Measurements from ENCODE around the gene RAD51B.
A peak's percentile ranks its signal among the peaks of the same experiment; 100 is the strongest.

Gene RAD51B

DNA sequence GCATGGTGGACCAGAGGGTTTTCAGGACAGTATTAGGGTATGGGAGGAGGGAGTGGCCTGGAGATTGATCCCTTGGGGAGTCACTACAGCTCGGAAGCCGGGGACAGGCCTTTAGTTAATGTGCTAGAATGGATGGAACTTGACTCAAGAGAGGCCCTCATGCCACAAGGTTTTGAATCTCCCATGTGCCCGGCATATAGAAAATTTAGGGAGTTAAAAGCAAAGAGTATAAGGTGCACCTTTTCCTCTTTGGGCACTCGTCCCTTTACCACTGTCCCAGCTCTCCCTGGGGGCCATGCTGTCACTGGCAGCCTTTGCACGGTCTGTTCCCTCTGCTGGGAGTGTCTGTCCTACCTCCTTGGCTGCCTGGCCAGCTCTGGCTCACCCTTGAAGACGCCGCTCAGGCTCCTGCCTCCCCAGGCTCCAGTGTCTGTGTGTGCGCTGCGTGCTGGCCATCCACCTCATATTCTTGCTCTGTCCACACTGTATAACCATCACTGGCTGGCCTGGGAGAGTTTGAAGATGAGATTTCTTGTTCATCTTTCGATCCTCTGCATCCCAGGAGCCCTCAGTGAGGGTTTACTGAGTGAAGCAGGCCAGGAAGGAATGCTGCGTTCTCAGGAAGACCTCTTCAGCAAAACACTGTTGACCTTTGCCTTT is 811.9 kb downstream of the RAD51B start:
- DNase-seq (ENCODE audit: extremely low spot score, insufficient read length, low read depth) (no peak), FAIRE-seq (no peak)

DNA sequence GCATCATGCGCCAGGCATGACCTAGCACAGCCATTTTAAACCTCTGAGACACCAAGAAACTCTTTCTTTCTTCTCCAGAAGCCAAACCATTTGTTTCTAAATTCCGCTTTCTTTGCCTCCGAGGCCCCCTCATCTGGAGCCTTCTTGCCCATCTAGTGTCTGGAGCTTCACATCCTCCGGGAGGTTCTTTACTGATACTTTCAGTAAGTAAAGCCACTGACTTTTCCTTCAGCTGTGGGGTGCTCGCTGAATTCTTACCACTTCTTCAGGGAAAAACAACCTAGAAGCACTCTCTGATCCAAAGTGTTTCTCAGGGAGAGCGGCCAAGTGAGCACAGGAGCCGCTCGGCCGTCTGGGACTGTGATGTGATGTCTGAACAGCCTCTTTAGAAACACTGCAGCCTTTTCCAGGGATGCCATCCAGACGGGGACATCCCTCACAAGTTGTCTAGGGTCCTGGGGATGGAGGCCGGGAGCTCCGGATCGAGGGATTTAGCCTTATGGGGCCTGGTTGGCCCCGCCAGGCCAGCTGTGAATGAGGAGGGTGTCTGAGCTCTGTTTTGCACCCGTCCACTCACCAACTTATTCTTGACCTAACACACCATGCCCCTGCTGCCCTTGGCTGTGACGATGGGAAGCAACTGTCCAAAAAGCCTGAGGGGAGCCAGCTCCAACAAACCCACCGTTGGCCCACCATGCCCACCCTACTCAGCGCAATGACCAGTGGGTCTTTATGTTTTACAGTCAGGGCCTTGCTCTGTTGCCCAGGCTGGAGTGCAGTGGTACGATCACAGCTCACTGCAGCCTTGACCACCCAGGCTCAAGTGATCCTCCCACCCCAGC is 812.7 kb downstream of the RAD51B start:
- DNase-seq (ENCODE audit: extremely low spot score, insufficient read length, low read depth): no peak
- no peak for FAIRE-seq

DNA sequence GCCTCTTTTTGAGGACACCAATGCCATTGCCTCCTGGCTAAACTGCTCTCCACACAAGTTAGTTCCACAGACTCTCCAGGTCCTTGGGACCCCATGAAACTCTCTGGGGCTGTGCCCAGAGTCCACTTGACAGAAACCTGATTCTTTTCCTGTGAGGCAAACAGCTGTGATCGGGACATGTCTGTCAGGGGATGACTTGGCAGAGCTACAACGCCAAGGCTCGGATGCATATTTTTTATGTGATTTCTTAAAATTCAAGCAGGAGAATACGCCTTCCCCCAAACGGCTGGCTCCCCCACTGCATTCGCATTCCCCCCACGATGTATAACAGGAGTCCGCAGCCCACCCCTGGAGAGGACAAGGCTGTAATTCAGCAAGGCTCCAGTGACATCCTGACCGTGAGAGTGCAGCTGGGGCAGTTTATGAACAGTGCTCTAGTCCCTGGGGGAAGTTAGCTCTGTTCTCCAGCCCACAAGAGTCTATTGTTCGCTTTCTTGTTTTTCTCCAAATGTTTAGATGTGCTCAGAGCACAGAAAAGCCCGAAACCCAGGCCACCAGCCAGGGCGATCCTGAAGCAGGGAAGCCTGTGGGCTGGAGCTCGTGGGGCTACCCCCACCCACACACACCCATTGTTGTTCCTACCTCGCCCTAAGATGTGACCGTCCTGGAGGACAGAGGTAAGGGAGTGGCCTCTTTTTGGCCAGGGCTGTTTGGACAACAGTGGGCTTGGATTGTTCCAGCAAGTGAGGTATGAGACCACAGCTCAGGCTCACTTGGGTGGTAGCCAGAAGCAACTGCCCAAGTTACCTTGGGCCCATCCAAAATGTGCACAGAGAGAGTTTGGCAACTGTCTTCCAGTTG is 813.8 kb downstream of the RAD51B start:
- DNase-seq (ENCODE audit: extremely low spot score, insufficient read length, low read depth) (no peak), FAIRE-seq (no peak)

DNA sequence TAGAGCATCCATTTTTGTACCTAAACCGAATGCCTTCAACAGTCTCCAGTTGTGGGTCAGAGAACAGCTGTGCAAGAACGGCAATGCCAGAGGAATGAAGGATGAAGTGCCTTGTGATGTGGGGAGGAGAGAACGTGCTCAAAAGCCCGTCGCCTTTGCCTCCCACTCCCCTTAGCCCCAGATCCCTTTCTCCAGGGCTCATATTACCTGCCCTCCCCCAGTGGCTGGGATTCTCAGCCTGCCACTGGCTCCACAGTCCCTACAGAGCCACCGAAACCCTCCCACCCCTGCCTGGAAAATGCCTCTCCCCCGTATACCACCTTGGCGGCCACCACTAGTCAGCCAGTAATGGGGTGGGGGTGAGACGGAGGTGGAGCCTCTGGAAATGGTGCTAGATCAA is 814.8 kb downstream of the RAD51B start:
- FAIRE-seq: no peak
- DNase-seq (ENCODE audit: extremely low spot score, insufficient read length, low read depth): no peak

DNA sequence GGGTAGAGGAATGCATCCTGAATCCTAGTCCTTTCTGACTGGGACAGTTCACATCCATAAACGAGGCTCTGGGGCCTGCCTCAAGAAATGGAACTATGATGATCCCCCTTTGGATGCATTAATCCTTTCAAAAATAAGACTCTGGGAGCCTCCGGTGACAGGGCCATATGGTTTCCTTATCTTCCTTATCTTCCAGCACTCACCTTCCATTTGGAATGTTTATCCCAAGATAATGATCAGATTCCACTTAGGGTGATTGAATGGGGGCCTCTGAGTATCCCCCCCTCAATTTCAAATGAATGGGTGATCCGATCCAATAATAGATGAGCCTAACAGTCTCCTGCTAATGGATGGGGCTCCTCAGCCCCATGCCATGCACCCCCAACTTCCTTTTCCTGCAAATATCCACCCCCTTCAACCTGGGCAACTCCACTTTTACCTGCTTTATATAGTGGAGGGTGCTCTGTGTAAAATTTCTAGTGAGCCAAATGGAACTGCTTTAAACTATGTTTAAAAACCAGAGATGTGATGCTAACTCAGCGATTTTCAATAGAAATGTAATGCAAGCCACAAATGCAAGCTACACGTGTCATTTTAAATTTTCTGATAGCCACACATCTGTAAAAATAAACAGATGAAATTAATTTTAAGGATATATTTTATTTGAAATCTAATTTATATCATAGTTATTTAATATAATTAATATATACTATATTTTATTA is 815.5 kb downstream of the RAD51B start:
- FAIRE-seq: no peak

DNA sequence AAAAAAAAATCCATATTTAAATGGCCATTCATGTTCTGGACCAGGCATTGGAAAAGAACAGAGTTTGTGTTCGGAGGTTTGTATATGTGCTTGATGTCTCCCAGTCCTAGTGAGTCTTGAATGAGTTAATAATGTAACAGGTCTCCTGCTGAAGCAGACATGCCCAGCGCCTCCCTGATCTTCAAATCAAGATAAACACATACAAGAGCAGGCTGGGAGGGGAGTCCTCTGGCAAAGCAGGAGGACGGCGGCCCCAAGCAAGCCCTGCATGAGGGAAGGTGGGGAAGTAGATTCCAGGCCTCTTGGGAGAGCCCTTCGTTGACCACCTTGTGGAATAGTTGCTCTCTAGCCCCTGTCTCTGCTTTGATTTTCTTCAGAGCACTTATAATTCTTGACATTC is 817.0 kb downstream of the RAD51B start:
- FAIRE-seq: no peak
- DNase-seq (ENCODE audit: extremely low spot score, insufficient read length, low read depth): no peak

More for the DNA sequence above, 815.5 kb downstream of the RAD51B start:
- DNase-seq (ENCODE audit: extremely low spot score, insufficient read length, low read depth): no peak

DNA sequence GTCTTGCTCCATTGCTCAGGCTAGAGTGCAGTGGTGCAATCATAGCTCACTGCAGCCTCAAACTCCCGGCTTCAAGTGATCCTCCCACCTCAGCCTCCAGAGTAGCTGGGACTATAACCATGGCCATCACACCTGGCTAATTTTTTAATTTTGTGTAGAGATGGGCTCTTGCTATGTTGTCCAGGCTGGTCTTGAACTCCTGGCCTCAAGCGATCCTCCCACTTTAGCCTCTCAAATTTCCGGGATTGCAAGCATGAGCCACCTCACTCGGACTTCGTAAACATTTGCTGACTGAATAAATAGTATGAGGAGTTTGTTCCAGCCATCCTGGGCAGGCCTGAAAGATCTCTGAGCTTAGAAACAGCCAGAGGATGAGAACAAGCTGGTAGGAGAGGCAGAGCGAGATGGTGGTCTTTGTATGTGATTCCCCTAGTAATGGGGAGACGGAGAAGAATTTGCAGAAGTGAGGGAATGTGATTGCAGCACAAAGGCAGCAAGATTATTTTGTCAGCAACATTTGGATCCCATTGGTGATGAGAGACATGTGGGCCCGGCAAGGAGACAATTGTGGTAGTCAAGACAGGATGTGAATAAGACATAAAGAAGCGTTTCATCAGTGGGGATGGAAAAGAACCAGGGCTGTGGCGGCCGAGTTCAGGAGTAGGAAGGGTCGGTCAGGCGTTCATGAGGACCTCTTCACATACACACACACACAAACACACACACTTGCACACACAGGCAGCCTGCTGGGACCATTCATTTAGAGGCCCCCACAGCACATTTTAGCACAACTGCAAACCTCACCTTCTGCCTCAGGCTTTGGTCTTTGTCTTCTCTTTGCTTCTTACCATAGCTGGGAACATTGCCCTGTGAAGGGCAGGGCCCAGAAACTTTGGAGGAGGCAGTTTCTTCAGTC is 817.8 kb downstream of the RAD51B start:
- FAIRE-seq (no peak), DNase-seq (ENCODE audit: extremely low spot score, insufficient read length, low read depth) (no peak)

DNA sequence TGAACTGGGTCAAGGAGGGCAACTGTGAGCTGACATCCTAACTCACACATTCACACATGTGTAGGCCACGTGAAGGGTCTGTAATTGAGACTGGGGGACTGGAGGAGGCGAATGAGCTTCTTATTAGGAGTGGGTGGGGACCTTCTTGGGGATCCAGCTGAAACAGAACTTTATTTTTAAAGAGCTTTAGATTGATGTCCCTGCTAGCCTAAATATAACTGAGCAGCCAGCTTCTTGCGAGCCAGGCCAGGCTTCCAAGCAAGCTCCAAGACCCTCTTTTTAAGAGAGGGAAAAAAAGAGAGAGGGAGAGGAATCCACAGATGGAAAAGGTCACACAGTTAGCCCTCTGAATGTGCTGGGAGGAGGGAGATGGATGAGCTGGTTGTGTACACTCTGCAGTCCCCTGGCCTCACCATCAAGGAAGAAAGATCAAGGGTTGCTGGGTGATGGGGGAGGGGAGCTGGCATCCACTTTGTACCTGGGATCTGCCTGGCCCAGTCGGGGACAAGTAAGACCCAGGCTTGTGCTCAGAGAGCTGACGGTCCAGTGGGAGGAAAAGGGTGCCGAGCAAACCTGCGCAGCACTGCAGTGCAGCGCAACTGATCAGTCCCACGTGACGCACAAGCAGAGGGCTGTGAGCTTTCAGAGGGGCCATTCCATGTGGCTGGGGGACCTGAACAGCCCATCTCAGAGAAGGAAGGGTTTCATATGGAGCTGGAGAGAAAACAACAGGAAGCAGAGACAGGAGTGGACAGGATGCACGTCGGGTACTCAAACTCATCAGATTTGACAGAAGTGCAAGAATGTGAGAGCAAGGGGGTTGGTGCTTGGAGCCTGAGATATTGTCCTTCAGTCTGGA is 818.8 kb downstream of the RAD51B start:
- no peak for DNase-seq (ENCODE audit: extremely low spot score, insufficient read length, low read depth)
- FAIRE-seq: no peak

DNA sequence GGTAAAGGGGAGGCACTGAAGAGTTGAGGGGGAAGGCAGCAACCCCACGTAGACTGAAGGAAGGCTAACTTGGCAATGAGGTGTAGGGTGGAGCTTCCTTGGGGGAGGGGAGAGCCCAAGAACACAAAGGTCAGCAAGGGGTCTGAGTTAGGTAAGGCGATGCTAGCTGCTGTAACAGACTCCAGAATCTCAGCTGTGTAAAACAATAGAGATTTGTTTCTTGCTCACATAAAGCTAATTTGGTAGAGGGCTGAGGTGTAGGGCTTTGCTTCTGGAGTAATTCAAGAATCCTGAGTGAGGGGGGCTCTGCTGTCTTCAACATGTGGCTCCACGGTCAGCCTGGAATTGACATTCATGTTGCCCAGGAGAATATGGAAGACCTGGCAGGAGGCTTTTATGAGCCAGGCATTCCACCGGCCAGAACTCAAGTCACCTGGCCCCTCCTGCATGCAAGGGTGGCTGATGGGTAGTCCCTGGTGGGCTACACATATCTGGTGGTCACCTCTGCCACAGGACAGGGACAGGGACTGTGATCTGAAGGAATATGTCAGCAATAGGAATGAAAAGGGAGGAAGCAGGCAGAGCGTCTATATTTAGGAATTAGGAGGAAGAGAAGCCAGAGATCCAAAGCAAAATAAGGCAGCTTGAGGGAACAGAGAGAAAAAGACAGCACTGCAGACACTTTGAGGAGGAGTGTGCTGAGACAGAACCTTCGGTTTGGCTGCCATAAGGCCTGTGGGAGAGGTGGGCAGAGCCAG is 819.6 kb downstream of the RAD51B start:
- no peak for FAIRE-seq

DNA sequence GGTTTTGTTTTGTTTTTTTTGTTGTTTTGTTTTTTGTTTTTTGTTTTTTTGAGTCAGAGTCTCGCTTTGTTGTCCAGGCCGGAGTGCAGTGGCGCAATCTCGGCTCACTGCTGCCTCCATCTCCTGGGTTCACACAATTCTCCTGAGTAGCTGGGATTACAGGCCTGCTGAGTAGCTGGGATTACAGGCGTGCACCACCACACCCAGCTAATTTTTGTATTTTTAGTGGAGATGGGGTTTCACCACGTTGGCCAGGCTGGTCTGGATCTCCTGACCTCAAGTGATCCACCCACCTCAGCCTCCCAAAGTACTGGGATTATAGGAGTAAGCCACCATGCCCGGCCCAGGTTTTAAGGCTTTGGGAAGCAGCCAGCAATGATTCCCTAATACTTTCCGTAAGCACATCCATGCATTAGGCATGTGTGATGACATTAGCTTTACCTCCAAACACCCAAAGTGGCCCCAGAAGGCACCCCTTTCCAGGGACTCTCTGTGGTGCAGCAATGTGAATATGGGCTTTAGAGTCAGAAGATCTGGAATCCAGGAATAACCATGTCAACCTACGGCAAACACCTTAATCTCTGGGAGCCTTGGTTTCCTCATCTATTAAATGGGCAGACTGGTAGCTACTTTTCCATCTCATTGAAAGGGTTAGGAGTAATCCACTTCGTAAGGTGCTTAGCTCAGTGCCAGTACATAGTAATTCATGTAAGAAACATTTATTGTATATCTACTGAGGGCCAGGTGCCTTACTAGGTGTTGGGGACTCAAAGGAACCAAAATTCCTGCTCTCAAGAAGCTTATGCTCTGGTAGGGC is 820.4 kb downstream of the RAD51B start:
- FAIRE-seq (no peak), DNase-seq (ENCODE audit: extremely low spot score, insufficient read length, low read depth) (no peak)

More for the DNA sequence above, 819.6 kb downstream of the RAD51B start:
- DNase-seq (ENCODE audit: extremely low spot score, insufficient read length, low read depth): no peak

DNA sequence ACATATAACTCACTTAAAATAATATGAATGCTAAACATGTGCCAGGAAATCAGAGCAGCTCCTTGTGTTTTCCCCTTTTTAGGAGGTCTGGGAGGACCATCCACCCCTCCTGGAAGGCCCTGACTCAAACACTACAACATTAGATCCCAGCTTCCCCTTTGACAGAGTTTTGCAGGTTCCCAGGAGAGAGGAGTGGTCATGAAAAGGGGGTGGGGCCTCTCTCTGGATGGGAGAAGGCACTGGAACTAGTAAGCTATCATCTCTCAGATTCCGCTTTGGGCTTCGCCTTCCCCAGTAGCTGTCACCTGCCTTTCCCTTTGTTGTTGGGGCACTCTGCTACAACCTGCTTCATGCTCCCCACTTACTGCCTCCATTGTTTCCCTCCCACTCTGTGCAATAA is 824.1 kb downstream of the RAD51B start:
- FAIRE-seq (no peak), DNase-seq (ENCODE audit: extremely low spot score, insufficient read length, low read depth) (no peak)

DNA sequence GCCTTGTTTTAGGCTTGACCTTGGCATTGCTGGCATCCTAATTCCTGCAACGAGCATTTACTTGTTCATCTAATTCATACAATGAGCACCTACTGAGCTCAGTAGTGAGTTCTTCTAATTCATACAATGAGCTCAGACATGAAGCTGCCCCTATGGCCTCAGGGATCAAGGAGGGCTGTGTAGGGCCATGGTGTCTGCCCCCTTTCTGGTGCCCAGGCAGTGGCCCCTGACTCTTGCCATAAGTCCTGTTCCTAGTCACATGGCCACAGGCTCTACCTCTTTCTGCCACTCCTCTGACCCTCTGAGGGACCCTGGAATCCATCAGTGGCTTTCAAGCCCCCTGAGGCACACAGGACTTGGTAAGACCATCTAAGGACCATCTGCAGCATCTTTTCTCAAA is 824.5 kb downstream of the RAD51B start:
- DNase-seq (ENCODE audit: extremely low spot score, insufficient read length, low read depth): no peak
- no peak for FAIRE-seq

DNA sequence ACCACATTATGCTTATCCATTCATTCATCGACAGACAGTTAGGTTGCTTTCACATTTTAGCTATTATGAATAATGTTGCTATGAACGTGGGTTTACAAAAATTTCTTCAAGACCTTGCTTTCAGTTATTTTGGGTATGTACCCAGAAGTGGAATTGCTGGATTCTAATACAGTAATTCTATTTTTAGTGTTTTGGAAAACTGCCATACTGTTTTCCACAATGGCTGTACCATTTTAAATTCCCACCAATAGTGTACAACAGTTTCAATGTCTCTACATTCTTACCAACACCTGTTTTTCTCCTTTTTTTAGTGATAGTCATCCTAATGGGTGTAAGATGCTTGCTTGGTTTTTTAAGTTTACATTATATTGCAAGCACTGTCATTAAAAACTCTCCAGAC is 825.8 kb downstream of the RAD51B start:
- no peak for DNase-seq (ENCODE audit: extremely low spot score, insufficient read length, low read depth)
- no peak for FAIRE-seq

DNA sequence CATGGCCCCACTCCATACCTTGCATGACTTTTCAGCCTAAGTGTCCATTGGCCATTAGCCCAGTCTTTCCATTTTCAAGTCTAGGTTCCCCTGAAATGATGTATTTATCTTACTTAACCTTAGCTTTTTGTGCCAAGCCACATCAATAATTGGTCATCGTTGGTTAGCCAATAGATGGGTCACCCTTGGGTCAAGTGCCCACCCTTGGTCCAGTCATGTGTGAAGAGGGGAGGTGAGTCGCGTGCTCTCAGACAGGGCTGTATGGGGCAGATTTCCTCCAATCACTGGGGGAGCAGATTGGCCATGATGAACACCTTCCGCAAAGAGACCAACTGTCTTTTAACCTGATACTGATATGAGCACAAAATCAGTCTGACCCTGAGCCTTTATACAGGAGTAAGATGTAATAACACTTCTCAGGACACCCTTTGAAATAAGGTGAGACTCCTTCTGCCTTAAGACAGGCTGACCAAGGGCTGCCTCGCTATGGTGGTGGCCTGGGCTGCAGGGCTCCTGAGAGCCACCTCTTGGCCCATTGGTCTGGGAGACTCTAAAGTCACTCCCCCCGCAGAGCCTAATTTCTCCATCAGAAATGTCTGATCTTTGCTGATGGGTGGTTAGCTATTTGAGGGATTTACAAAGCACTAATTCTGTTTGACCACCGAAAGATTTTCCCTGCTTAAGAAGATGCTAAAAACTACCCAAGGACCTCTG is 830.1 kb downstream of the RAD51B start:
- FAIRE-seq (no peak), DNase-seq (ENCODE audit: extremely low spot score, insufficient read length, low read depth) (no peak)

DNA sequence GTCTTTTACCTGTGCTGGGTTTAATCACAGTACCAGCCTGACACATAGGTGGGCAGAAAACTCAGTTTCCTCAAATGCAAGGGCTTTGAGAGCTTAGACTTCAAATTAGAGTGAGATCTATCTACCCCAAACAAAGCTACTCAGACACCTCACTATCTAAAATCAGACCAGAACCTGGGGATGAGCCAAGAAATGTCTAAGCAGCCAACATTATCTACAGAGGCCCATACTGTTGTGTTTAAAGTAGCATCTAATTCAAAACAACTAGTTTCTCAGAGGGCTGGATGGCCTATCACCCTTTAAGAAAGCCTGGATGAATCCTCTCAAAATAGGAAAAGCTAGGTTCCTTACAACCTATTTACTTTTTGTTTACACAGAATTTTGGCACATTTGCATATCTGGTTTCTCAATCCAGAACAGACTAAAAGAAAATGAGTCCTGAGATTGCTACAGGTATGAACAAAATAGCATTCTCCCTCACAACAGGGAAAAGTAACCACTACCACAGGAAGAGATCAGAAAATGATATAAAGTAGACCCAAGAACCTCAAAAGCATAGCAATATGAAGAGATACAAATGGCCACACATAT is 830.9 kb downstream of the RAD51B start:
- FAIRE-seq (peak; percentile 39), DNase-seq (ENCODE audit: extremely low spot score, insufficient read length, low read depth) (no peak)

DNA sequence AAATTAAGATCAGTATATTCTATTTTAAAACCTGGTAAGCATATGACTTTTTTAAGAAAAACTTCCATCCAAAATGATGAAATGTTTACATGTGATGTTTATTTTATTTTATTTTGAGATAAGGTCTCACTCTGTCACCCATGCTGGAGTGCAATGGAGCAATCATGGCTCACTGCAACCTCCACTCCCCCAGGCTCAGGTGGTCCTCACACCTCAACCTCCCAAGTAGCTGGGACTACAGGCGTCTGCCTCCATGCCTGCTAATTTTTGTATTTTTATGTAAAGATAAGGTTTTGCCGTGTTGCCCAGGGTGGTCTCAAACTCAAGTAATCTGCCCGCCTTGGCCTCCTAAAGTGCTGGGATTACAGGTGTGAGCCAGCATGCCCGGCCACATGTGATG is 831.5 kb downstream of the RAD51B start:
- DNase-seq (ENCODE audit: extremely low spot score, insufficient read length, low read depth) (no peak), FAIRE-seq (no peak)

All from GM18507 (cell line).